ENCODE data around the gene SORCS2.

The SORCS2 gene

DNA sequence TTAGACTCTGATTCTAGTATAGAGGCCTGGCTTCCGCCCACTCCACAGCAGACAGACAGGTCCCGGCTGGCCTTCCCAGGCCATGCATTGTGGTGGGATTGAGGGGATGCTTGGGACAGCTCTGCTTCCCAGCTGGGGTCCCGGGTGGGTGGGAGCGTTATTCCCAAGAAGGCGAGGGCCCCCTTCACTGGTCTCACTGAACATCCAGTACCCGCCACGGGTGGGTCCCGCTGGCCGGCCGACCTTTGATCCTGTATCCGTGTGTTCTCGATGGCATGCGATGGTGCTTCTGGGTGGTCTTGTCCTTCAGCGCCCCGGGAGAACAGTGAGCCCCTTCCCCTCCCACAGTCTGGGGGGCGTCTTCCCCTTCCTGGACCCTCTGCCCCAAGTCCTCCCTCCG is 515.9 kb downstream of the SORCS2 start (continued):
- TF ChIP-seq, protein P1, sequence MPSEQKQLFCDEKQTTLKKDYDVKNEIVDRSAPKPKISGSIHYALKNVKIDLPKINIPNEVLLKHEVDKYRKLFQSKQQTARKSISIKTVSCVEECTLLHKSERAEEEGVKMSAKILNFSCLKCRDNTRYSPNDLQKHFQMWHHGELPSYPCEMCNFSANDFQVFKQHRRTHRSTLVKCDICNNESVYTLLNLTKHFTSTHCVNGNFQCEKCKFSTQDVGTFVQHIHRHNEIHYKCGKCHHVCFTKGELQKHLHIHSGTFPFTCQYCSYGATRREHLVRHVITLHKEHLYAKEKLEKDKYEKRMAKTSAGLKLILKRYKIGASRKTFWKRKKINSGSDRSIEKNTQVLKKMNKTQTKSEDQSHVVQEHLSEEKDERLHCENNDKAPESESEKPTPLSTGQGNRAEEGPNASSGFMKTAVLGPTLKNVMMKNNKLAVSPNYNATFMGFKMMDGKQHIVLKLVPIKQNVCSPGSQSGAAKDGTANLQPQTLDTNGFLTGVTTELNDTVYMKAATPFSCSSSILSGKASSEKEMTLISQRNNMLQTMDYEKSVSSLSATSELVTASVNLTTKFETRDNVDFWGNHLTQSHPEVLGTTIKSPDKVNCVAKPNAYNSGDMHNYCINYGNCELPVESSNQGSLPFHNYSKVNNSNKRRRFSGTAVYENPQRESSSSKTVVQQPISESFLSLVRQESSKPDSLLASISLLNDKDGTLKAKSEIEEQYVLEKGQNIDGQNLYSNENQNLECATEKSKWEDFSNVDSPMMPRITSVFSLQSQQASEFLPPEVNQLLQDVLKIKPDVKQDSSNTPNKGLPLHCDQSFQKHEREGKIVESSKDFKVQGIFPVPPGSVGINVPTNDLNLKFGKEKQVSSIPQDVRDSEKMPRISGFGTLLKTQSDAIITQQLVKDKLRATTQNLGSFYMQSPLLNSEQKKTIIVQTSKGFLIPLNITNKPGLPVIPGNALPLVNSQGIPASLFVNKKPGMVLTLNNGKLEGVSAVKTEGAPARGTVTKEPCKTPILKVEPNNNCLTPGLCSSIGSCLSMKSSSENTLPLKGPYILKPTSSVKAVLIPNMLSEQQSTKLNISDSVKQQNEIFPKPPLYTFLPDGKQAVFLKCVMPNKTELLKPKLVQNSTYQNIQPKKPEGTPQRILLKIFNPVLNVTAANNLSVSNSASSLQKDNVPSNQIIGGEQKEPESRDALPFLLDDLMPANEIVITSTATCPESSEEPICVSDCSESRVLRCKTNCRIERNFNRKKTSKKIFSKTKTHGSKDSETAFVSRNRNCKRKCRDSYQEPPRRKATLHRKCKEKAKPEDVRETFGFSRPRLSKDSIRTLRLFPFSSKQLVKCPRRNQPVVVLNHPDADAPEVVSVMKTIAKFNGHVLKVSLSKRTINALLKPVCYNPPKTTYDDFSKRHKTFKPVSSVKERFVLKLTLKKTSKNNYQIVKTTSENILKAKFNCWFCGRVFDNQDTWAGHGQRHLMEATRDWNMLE (tag by site-specific recombination; conservative IDR thresholded peaks at IDR 0.05; ENCODE audit: low read depth), result no peak
- TF ChIP-seq, protein P2, sequence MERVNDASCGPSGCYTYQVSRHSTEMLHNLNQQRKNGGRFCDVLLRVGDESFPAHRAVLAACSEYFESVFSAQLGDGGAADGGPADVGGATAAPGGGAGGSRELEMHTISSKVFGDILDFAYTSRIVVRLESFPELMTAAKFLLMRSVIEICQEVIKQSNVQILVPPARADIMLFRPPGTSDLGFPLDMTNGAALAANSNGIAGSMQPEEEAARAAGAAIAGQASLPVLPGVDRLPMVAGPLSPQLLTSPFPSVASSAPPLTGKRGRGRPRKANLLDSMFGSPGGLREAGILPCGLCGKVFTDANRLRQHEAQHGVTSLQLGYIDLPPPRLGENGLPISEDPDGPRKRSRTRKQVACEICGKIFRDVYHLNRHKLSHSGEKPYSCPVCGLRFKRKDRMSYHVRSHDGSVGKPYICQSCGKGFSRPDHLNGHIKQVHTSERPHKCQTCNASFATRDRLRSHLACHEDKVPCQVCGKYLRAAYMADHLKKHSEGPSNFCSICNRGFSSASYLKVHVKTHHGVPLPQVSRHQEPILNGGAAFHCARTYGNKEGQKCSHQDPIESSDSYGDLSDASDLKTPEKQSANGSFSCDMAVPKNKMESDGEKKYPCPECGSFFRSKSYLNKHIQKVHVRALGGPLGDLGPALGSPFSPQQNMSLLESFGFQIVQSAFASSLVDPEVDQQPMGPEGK (tag by site-specific recombination; IDR thresholded peaks at IDR 0.05), result no peak
- no peak for TF ChIP-seq ZNF302 (tag by site-specific recombination; IDR thresholded peaks at IDR 0.05; ENCODE audit: low read depth)
- no peak for TF ChIP-seq ZNF155 (tag by site-specific recombination; IDR thresholded peaks at IDR 0.05)
- no peak for TF ChIP-seq ZBTB20 (tag by site-specific recombination; IDR thresholded peaks at IDR 0.05)
- TF ChIP-seq, protein P3, sequence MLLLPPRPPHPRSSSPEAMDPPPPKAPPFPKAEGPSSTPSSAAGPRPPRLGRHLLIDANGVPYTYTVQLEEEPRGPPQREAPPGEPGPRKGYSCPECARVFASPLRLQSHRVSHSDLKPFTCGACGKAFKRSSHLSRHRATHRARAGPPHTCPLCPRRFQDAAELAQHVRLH (tag by site-specific recombination; IDR thresholded peaks at IDR 0.05), result no peak

DNA sequence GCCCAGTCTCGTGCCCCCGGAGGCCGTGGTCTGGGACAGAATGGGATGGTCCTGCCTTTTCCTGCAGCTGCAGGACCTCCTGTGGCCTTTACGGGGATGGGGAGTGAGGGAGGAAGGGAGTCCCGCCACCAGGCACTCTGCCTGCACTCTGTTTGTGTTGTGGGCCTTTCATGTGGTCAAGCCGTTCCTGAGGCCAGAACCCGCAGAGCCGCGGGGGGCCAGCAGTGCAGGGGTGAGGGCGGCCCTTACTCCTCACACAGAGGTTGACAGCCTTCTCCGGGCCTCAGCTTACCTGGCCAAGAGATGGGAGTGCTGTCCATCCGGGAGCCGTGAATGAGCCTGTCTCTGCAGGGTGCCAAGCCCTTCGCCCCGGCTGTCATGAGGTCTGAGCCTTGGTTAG is 516.6 kb downstream of the SORCS2 start:
- Histone ChIP-seq H3K4me3 (ENCODE audit: low read depth, low read length) (no peak overlapping the region), H3K27ac (ENCODE audit: extremely low read depth, low read depth, low read length) (no peak overlapping the region), H3K36me3 (ENCODE audit: control insufficient read depth in 2 of 2, insufficient read depth in 1 of 2, low read length in 2 of 2) (no peaks in the 10 kb centered on the region), H3K9me3 (ENCODE audit: control insufficient read depth, insufficient read depth, low read depth, low read length) (no peaks in the 10 kb centered on the region), H3K4me1 (ENCODE audit: control insufficient read depth, insufficient read depth, low read length) (no peaks in the 10 kb centered on the region)
- ChIA-PET POLR2A (no interaction called here), CTCF (no interaction called here)
- TF ChIP-seq ZBTB1 (tag by site-specific recombination; IDR thresholded peaks at IDR 0.05), result no peak
- no peak for TF ChIP-seq ZNF169 (tag by site-specific recombination; IDR thresholded peaks at IDR 0.05)
- TF ChIP-seq ZIC2 (tag by site-specific recombination; IDR thresholded peaks at IDR 0.05), result peak; percentile 76
- 0 out of 2 replicates have a peak, but pooled peaks have one; percentile 25 for TF ChIP-seq GLIS2 (tag by site-specific recombination; IDR thresholded peaks at IDR 0.05)

DNA sequence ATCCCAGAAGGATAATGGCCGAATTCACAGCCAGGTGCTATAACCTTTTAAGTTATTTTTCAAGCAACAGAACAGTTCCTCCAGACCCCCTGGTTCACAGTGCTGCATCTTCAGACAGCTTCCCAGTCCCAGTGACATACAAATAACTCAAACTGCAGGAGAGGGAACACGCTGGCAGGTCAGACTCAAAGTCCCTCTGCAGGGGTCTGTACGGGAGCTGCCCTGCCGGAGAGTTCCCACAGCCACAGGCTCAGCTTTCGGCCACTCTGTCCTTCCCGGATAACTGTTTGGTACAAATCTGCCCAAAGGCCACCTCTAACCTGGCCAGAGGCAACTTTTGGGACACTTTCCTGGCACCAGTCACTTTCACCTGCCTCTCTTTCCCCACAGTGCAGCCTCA is 517.1 kb downstream of the SORCS2 start:
- Histone ChIP-seq H3K36me3 (ENCODE audit: control insufficient read depth in 2 of 2, insufficient read depth in 1 of 2, low read length in 2 of 2) (no peaks in the 10 kb centered on the region), H3K4me3 (ENCODE audit: low read depth, low read length) (no peak overlapping the region), H3K9me3 (ENCODE audit: control insufficient read depth, insufficient read depth, low read depth, low read length) (no peaks in the 10 kb centered on the region), H3K27ac (ENCODE audit: extremely low read depth, low read depth, low read length) (no peak overlapping the region), H3K4me1 (ENCODE audit: control insufficient read depth, insufficient read depth, low read length) (no peaks in the 10 kb centered on the region)
- CTCF ChIA-PET, result interaction anchor here (0.6 kb wide), 1 partner anchor 148 kb away, joined by 3 read pairs; no protein-coding TSS in a partner anchor
- POLR2A ChIA-PET, result no interaction called here
- TF ChIP-seq, protein P4, sequence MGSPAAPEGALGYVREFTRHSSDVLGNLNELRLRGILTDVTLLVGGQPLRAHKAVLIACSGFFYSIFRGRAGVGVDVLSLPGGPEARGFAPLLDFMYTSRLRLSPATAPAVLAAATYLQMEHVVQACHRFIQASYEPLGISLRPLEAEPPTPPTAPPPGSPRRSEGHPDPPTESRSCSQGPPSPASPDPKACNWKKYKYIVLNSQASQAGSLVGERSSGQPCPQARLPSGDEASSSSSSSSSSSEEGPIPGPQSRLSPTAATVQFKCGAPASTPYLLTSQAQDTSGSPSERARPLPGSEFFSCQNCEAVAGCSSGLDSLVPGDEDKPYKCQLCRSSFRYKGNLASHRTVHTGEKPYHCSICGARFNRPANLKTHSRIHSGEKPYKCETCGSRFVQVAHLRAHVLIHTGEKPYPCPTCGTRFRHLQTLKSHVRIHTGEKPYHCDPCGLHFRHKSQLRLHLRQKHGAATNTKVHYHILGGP (tag by site-specific recombination; IDR thresholded peaks at IDR 0.05), result no peak
- no peak for TF ChIP-seq ZNF16 (tag by site-specific recombination; IDR thresholded peaks at IDR 0.05; ENCODE audit: low read depth)
- no peak for TF ChIP-seq ZNF169 (tag by site-specific recombination; IDR thresholded peaks at IDR 0.05)
- TF ChIP-seq ZNF341 (tag by site-specific recombination; IDR thresholded peaks at IDR 0.05; ENCODE audit: low read depth), result no peak
- no peak for TF ChIP-seq OSR2 (tag by site-specific recombination; IDR thresholded peaks at IDR 0.05)
- TF ChIP-seq SP2 (tag by site-specific recombination; IDR thresholded peaks at IDR 0.05), result no peak
- TF ChIP-seq, protein P5, sequence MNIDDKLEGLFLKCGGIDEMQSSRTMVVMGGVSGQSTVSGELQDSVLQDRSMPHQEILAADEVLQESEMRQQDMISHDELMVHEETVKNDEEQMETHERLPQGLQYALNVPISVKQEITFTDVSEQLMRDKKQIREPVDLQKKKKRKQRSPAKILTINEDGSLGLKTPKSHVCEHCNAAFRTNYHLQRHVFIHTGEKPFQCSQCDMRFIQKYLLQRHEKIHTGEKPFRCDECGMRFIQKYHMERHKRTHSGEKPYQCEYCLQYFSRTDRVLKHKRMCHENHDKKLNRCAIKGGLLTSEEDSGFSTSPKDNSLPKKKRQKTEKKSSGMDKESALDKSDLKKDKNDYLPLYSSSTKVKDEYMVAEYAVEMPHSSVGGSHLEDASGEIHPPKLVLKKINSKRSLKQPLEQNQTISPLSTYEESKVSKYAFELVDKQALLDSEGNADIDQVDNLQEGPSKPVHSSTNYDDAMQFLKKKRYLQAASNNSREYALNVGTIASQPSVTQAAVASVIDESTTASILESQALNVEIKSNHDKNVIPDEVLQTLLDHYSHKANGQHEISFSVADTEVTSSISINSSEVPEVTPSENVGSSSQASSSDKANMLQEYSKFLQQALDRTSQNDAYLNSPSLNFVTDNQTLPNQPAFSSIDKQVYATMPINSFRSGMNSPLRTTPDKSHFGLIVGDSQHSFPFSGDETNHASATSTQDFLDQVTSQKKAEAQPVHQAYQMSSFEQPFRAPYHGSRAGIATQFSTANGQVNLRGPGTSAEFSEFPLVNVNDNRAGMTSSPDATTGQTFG (tag by site-specific recombination; IDR thresholded peaks at IDR 0.05; ENCODE audit: borderline replicate concordance), result no peak
- TF ChIP-seq ZNF521 (tag by site-specific recombination; IDR thresholded peaks at IDR 0.05), result no peak
- TF ChIP-seq, protein P6, sequence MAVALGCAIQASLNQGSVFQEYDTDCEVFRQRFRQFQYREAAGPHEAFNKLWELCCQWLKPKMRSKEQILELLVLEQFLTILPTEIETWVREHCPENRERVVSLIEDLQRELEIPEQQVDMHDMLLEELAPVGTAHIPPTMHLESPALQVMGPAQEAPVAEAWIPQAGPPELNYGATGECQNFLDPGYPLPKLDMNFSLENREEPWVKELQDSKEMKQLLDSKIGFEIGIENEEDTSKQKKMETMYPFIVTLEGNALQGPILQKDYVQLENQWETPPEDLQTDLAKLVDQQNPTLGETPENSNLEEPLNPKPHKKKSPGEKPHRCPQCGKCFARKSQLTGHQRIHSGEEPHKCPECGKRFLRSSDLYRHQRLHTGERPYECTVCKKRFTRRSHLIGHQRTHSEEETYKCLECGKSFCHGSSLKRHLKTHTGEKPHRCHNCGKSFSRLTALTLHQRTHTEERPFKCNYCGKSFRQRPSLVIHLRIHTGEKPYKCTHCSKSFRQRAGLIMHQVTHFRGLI (tag by site-specific recombination; IDR thresholded peaks at IDR 0.05), result no peak
- TF ChIP-seq, protein P7, sequence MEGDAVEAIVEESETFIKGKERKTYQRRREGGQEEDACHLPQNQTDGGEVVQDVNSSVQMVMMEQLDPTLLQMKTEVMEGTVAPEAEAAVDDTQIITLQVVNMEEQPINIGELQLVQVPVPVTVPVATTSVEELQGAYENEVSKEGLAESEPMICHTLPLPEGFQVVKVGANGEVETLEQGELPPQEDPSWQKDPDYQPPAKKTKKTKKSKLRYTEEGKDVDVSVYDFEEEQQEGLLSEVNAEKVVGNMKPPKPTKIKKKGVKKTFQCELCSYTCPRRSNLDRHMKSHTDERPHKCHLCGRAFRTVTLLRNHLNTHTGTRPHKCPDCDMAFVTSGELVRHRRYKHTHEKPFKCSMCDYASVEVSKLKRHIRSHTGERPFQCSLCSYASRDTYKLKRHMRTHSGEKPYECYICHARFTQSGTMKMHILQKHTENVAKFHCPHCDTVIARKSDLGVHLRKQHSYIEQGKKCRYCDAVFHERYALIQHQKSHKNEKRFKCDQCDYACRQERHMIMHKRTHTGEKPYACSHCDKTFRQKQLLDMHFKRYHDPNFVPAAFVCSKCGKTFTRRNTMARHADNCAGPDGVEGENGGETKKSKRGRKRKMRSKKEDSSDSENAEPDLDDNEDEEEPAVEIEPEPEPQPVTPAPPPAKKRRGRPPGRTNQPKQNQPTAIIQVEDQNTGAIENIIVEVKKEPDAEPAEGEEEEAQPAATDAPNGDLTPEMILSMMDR (tag by site-specific recombination; IDR thresholded peaks at IDR 0.05), result no peak

Data from HEK293 (cell line).